ENCODE measurements around the gene KRT6B. TPM values are rescaled to one million over a fixed set of nuclear protein-coding genes. Genes with fewer than 3 reads are reported as not detected.

The KRT6B gene
- polyA plus RNA-seq, 1 donor (not counting 4 experiments of a cell fraction or from before 2014, with no cell fraction given) = 2,016 TPM

GRCh38 chr12:52446367-52447045 is 5.4 kb downstream of the KRT6B start:
- H3K9me1 ChIP-seq (ENCODE audit: control insufficient read depth, extremely low read depth, insufficient read depth, low read length) = no peaks in the 10 kb centered on the region
- H3K4me2 ChIP-seq (ENCODE audit: control insufficient read depth, extremely low read depth, insufficient read depth, low read depth, low read length) = no peak overlapping the region
- DNase-seq (ENCODE audit: low read depth, low spot score) = no peak
- no peak overlapping the region for H3K9ac ChIP-seq (ENCODE audit: control insufficient read depth, extremely low read depth, insufficient read depth, low read length)
- H3K4me1 ChIP-seq (ENCODE audit: control insufficient read depth, extremely low read depth, insufficient read depth, low read length) = peaks cover 22% of the 10 kb centered on the region
- no peaks in the 10 kb centered on the region for H3K27me3 ChIP-seq (ENCODE audit: control insufficient read depth, extremely low read depth, insufficient read depth, low read length)
- FAIRE-seq = no peak
- no peak for TF ChIP-seq EZH2 (IDR thresholded peaks at IDR 0.05; ENCODE audit: low read length)
- no peak for TF ChIP-seq CTCF (optimal IDR thresholded peaks at IDR 0.05 in 1 of 3, IDR thresholded peaks at IDR 0.05 in 1 of 3, conservative IDR thresholded peaks at IDR 0.05 in 1 of 3; ENCODE audit: extremely low read depth in 1 of 3, insufficient read depth in 2 of 3, low read length in 3 of 3)
- H3K4me3 ChIP-seq (ENCODE audit: control insufficient read depth in 2 of 3, extremely low read depth in 1 of 3, insufficient read depth in 2 of 3, low read depth in 1 of 3, low read length in 3 of 3) = no peak overlapping the region
- no peak overlapping the region for H3K27ac ChIP-seq (ENCODE audit: control insufficient read depth, insufficient read depth, low read length)
- H2AFZ ChIP-seq (ENCODE audit: control insufficient read depth, low read length) = no peak overlapping the region
- dilution Hi-C loops (cut with MboI; ENCODE audit: extremely low pct_ligation_motif_present, low sequenced_read_pairs) = no loop called here
- no peaks in the 10 kb centered on the region for H4K20me1 ChIP-seq (ENCODE audit: control insufficient read depth, extremely low read depth, insufficient read depth, low read length)
- H3K79me2 ChIP-seq (ENCODE audit: control insufficient read depth, insufficient read depth, low read length) = no peaks in the 10 kb centered on the region
- peaks cover 4 to 12% of the 10 kb centered on the region in 2 experiments for H3K36me3 ChIP-seq (ENCODE audit: control insufficient read depth in 2 of 2, extremely low read depth in 1 of 2, insufficient read depth in 2 of 2, low read length in 2 of 2)
- no peaks in the 10 kb centered on the region for H3K9me3 ChIP-seq (ENCODE audit: control insufficient read depth, low read depth, low read length)

GRCh38 chr12:52445876-52446275 is 6.1 kb downstream of the KRT6B start:
- TF ChIP-seq EZH2 (IDR thresholded peaks at IDR 0.05; ENCODE audit: low read length) (no peak), CTCF (optimal IDR thresholded peaks at IDR 0.05 in 1 of 3, IDR thresholded peaks at IDR 0.05 in 1 of 3, conservative IDR thresholded peaks at IDR 0.05 in 1 of 3; ENCODE audit: extremely low read depth in 1 of 3, insufficient read depth in 2 of 3, low read length in 3 of 3) (no peak)
- Histone ChIP-seq H3K9me1 (ENCODE audit: control insufficient read depth, extremely low read depth, insufficient read depth, low read length) (no peaks in the 10 kb centered on the region), H3K4me3 (ENCODE audit: control insufficient read depth in 2 of 3, extremely low read depth in 1 of 3, insufficient read depth in 2 of 3, low read depth in 1 of 3, low read length in 3 of 3) (no peak overlapping the region), H3K9ac (ENCODE audit: control insufficient read depth, extremely low read depth, insufficient read depth, low read length) (no peak overlapping the region), H4K20me1 (ENCODE audit: control insufficient read depth, extremely low read depth, insufficient read depth, low read length) (no peaks in the 10 kb centered on the region), H3K4me2 (ENCODE audit: control insufficient read depth, extremely low read depth, insufficient read depth, low read depth, low read length) (no peak overlapping the region), H2AFZ (ENCODE audit: control insufficient read depth, low read length) (no peak overlapping the region), H3K27ac (ENCODE audit: control insufficient read depth, insufficient read depth, low read length) (no peak overlapping the region), H3K36me3 (ENCODE audit: control insufficient read depth in 2 of 2, extremely low read depth in 1 of 2, insufficient read depth in 2 of 2, low read length in 2 of 2) (peaks cover 4 to 12% of the 10 kb centered on the region in 2 experiments), H3K27me3 (ENCODE audit: control insufficient read depth, extremely low read depth, insufficient read depth, low read length) (no peaks in the 10 kb centered on the region), H3K9me3 (ENCODE audit: control insufficient read depth, low read depth, low read length) (no peaks in the 10 kb centered on the region), H3K79me2 (ENCODE audit: control insufficient read depth, insufficient read depth, low read length) (no peaks in the 10 kb centered on the region), H3K4me1 (ENCODE audit: control insufficient read depth, extremely low read depth, insufficient read depth, low read length) (peaks cover 28% of the 10 kb centered on the region)
- DNase-seq (ENCODE audit: low read depth, low spot score) = no peak
- dilution Hi-C loops (cut with MboI; ENCODE audit: extremely low pct_ligation_motif_present, low sequenced_read_pairs) = no loop called here
- no peak for FAIRE-seq

All from keratinocyte (primary cell).